Kidney epithelial cell (primary cell): ENCODE results near the gene SRPX2. TPM values are rescaled to one million over a fixed set of nuclear protein-coding genes. Genes with fewer than 3 reads are reported as not detected.

Experiments
- DNase-seq: peaks from one replicate; pipeline ENCODE4 v3.0.0-alpha.2; 2010; ENCODE audit warnings: low read depth
- H3K27me3 ChIP-seq: 2 replicates; pipeline ENCODE4 v1.6.0; 2011; ENCODE audit warnings: low read length; ENCODE audit not compliant: control insufficient read depth, insufficient read depth
- H3K36me3 ChIP-seq: 2 replicates; pipeline ENCODE4 v1.5.1; 2011; ENCODE audit warnings: low read length; ENCODE audit not compliant: control insufficient read depth, insufficient read depth
- H3K4me3 ChIP-seq: 2 replicates; pipeline ENCODE4 v1.5.1; 2011; ENCODE audit warnings: low read depth, mild to moderate bottlenecking, control low read depth, low read length
- total RNA-seq: library from RNA; depleted of rRNA; stranded (reverse); fragments of >200 nt; gene quantifications from 2 replicates; pipeline ENCODE4 v1.2.3, GENCODE V29; 2015
- TF ChIP-seq, protein P1 (sequence below): IDR thresholded peaks from 2 replicates; pipeline ENCODE4 v1.5.1; 2011; ENCODE audit warnings: mild to moderate bottlenecking, moderate library complexity, low read length, control low read depth, inconsistent platforms; ENCODE audit not compliant: insufficient read depth, poor library complexity, severe bottlenecking

SRPX2 gene
- total RNA-seq, 1 donor from 2014 or later, result 1.4 TPM

DNA sequence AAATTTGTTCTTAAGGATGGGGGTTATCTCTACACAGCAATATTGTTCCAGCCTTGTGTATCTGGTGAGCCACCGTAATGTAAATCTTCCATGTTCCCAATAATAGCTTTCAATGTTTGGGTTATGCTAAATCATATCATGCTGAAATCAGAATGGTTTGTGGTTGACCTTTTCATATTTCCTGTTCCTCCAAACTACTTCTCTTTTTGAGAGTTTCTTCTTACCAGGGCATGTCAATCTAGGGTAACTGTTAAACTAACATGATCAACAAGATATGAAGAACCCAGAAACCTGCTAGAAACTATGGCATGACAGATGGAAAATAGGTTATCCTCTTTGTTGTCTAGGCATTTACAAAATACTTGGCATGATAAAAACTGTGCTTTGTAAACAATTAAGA lies 37.2 kb upstream of the SRPX2 start:
- H3K4me3 ChIP-seq, result no peak overlapping the region
- TF ChIP-seq, protein P1, sequence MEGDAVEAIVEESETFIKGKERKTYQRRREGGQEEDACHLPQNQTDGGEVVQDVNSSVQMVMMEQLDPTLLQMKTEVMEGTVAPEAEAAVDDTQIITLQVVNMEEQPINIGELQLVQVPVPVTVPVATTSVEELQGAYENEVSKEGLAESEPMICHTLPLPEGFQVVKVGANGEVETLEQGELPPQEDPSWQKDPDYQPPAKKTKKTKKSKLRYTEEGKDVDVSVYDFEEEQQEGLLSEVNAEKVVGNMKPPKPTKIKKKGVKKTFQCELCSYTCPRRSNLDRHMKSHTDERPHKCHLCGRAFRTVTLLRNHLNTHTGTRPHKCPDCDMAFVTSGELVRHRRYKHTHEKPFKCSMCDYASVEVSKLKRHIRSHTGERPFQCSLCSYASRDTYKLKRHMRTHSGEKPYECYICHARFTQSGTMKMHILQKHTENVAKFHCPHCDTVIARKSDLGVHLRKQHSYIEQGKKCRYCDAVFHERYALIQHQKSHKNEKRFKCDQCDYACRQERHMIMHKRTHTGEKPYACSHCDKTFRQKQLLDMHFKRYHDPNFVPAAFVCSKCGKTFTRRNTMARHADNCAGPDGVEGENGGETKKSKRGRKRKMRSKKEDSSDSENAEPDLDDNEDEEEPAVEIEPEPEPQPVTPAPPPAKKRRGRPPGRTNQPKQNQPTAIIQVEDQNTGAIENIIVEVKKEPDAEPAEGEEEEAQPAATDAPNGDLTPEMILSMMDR, result no peak
- DNase-seq, result no peak
- H3K36me3 ChIP-seq, result no peaks in the 10 kb centered on the region
- H3K27me3 ChIP-seq, result no peaks in the 10 kb centered on the region

DNA sequence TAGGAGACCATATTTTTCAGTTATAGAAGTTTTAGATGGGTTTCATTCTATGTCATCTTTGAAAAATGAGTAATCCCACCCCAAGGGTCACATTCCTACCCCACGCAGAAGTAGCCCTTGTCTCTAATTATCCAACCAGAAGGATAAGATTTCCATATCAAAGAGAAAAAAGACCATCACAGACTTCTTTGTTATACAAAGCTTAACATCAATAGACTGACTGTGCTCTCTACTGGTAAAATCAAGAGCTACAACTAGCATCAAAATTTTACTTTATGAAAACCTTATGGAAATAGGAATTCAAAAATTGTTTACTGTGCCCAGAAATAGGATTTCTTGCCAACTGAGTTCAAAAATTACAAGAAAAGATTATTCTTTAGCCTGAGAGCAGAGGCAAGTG lies 34.4 kb upstream of the SRPX2 start:
- Histone ChIP-seq H3K4me3 (no peak overlapping the region), H3K36me3 (no peaks in the 10 kb centered on the region), H3K27me3 (no peaks in the 10 kb centered on the region)
- DNase-seq, result no peak
- TF ChIP-seq, protein P1, result no peak

DNA sequence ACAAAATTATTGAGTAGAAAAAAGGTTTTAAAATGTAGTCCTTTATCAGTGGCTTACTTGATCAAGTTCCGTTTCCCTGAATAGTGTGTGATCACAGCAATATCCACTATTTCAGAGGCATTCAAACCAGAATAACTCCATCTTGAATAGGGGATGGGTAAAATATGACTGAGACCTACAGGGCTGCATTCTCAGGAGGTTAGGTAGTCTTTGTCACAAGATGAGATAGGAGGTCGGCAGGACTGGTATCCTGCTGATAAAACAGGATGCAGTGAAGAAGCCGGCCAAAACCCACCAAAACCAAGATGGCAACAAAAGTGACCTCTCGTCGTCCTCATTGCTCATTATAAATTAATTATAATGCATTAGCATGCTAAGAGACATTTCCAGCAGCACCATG lies 32.0 kb upstream of the SRPX2 start:
- TF ChIP-seq, protein P1, result no peak

DNA sequence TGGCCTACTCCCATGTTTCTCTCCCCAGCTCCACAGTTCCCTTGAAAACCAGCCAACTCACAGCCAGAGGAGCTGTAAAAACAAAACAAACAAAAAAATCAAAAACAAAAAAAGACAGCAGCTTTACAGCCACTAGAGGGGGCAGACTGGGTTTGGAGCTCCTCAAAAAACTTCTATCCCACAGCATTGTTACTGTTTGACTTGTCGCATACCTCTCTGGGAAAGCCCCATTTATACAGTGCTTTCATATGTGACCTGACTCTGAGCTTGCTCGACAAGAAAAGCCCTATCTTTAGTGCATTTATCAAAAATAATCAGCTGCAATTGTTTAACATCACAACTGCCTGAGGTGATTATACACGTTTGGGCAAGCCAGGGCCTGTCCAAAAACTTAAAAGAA lies 29.0 kb upstream of the SRPX2 start:
- DNase-seq, result no peak
- TF ChIP-seq, protein P1, result peak; percentile 52
- no peaks in the 10 kb centered on the region for H3K27me3 ChIP-seq
- H3K36me3 ChIP-seq, result no peaks in the 10 kb centered on the region
- H3K4me3 ChIP-seq, result no peak overlapping the region

More for the DNA sequence above, 32.0 kb upstream of the SRPX2 start:
- H3K27me3 ChIP-seq, result no peaks in the 10 kb centered on the region
- H3K4me3 ChIP-seq, result no peak overlapping the region
- no peaks in the 10 kb centered on the region for H3K36me3 ChIP-seq
- DNase-seq, result no peak

DNA sequence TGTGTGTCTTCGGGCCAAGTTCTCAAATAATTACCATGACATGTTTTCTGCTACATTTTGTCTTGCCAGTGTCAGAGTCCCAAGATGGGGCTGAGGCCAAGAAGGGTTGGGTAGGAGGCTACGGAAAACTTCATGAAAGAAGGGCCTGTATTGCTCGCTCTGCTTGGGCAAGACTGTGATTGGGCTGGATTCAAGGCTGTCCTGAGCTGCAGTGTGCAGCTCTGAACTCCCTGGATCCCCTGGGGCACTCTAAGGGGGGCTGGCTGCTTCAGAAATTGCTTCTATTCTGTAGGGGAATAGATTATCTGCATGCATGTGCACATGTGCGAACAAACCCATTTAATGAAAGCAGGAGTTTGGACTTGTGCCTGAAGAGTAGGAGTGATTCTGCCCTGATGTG lies 21.0 kb upstream of the SRPX2 start:
- H3K27me3 ChIP-seq, result no peaks in the 10 kb centered on the region
- no peaks in the 10 kb centered on the region for H3K36me3 ChIP-seq
- no peak for DNase-seq
- TF ChIP-seq, protein P1, result no peak
- no peak overlapping the region for H3K4me3 ChIP-seq

DNA sequence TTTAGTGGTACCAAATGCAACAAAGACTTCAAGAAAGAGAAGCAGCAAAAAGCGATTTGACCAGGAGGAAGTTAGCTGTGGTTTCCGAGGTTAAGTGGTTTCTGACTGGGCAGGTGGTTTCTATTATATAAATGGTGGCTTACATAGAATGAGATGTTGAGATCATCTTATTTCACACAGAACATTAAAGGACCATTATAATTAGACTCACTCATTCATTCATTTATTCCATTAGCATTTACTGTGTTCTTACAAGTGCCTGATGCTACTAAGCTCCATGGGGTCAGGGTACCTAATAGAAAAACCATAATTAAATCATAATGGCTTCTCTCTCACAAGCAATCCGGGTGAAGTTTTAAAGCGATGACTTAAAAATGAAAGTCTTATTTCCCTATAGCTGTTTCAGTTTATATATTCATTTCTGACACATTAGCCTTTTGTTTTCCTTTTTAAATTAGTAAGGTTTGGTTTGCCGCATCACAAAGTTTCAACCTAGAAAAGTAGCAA lies 18.0 kb upstream of the SRPX2 start:
- TF ChIP-seq, protein P1, result no peak
- Histone ChIP-seq H3K4me3 (no peak overlapping the region), H3K27me3 (no peaks in the 10 kb centered on the region), H3K36me3 (no peaks in the 10 kb centered on the region)
- DNase-seq, result no peak
